Measurements from ENCODE around the gene RNF149. TPM values are rescaled to one million over a fixed set of nuclear protein-coding genes. Genes with fewer than 3 reads are reported as not detected.

RNF149 gene, protein sequence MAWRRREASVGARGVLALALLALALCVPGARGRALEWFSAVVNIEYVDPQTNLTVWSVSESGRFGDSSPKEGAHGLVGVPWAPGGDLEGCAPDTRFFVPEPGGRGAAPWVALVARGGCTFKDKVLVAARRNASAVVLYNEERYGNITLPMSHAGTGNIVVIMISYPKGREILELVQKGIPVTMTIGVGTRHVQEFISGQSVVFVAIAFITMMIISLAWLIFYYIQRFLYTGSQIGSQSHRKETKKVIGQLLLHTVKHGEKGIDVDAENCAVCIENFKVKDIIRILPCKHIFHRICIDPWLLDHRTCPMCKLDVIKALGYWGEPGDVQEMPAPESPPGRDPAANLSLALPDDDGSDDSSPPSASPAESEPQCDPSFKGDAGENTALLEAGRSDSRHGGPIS
- total RNA-seq: 10 to 100 TPM; 14.7 to 27.7 (median 18.5) TPM

DNA sequence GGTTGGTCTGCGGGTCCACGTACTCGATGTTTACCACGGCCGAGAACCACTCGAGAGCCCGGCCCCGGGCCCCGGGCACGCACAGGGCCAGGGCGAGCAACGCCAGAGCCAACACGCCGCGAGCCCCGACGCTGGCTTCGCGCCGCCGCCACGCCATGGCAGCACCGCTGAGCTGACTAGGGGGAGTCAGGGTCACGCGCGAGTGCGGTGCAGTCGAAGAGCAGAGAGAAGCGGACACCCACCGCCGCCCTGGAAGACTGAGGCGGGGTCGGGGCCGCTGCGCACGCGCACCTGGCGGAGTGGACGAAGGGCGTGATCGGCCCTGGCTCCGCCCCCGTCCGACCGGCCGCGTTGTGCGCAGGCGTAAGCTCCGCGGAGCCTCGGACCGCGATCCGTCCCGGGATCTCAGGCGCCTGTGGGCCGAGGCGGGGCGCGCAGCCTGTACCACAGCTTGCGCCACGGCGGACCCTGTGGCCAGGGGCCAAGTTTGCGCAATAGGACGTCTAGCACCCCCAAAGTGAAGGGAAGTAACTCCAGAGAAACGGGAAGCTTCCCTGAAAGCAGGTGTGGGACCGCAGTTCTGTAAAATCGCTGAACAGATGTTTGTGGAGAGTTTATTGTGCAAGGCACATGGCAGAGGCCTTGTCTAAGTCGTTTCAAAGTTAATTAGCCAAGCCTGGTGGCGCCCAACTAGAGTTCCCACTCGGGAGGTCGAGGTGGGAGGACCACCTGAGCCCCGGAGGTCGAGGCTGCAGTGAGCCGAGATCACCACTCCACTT lies at the start of gene RNF149:
TSS of gene RNF149 (minus strand) at position 270 of the 779 bp plus-strand sequence. CDS start at position 157, 113 bp downstream.
- H3K27me3 ChIP-seq: no peaks in the 10 kb centered on the region
- in situ Hi-C loops (cut with MboI; ENCODE audit: low sequenced_read_pairs in 4 of 4): loop anchor here in 1 of 4 donors (10.0 kb wide), 1 partner anchor 54 kb away; the partner anchor contains the start of gene CNOT11
- no peaks in the 10 kb centered on the region for H3K36me3 ChIP-seq
- ATAC-seq: peak; percentile 77 to 86
- TF ChIP-seq, protein P1, sequence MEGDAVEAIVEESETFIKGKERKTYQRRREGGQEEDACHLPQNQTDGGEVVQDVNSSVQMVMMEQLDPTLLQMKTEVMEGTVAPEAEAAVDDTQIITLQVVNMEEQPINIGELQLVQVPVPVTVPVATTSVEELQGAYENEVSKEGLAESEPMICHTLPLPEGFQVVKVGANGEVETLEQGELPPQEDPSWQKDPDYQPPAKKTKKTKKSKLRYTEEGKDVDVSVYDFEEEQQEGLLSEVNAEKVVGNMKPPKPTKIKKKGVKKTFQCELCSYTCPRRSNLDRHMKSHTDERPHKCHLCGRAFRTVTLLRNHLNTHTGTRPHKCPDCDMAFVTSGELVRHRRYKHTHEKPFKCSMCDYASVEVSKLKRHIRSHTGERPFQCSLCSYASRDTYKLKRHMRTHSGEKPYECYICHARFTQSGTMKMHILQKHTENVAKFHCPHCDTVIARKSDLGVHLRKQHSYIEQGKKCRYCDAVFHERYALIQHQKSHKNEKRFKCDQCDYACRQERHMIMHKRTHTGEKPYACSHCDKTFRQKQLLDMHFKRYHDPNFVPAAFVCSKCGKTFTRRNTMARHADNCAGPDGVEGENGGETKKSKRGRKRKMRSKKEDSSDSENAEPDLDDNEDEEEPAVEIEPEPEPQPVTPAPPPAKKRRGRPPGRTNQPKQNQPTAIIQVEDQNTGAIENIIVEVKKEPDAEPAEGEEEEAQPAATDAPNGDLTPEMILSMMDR (IDR thresholded peaks at IDR 0.05 in 4 of 5, conservative IDR thresholded peaks at IDR 0.05 in 1 of 5): peak in 1 of 5 experiments; percentile 6
- peak; percentile 95 to 96 for TF ChIP-seq POLR2A (IDR thresholded peaks at IDR 0.05)
- peaks cover 26 to 40% of the 10 kb centered on the region in 2 donors for H3K4me1 ChIP-seq
- peak; percentile 85 to 89 for DNase-seq
- H3K9me3 ChIP-seq: no peaks in the 10 kb centered on the region
- intact Hi-C loops (cut with DNase I; ENCODE audit: low total_unique reads): loop anchor here (1.0 to 10.0 kb wide), 2 partner anchors 56 to 484 kb away; partner anchors contain the start of genes CNOT11 and NPAS2
- peak within 1 kb of the TSS; percentile 81 to 99 (median 90) for H3K4me3 ChIP-seq
- H3K27ac ChIP-seq: peak within 1 kb of the TSS; percentile 89 to 98 (median 94)

DNA sequence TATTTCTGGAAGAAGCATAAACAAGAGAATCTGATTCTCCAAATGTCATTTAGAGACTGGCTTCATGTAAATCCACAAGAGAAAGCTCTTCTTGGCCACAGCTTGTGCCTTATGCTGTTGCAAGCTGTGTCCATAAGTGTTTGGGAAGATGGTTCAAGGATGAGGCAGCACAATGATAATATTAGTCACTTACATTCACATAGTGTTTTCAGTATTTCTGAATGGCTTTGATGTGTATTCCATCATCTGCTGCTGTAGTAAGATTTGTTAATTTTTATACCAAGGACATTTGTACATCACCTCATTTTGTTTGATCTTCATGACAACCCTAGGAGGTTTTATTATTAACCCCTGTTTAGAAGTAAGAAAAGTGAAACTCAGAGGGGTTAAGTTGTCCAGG lies 48.9 kb upstream of the RNF149 start:
- no peak for ATAC-seq
- DNase-seq: no peak
- in situ Hi-C loops (cut with MboI; ENCODE audit: low sequenced_read_pairs in 4 of 4) (no loop called here), intact Hi-C loops (cut with DNase I; ENCODE audit: low total_unique reads) (no loop called here)
- Histone ChIP-seq H3K27me3 (no peaks in the 10 kb centered on the region), H3K36me3 (no peaks in the 10 kb centered on the region), H3K4me3 (no peak overlapping the region), H3K27ac (no peak overlapping the region), H3K4me1 (no peaks in the 10 kb centered on the region), H3K9me3 (no peaks in the 10 kb centered on the region)
- TF ChIP-seq, protein P1 (IDR thresholded peaks at IDR 0.05 in 4 of 5, conservative IDR thresholded peaks at IDR 0.05 in 1 of 5): no peak
- no peak for TF ChIP-seq POLR2A (IDR thresholded peaks at IDR 0.05)

DNA sequence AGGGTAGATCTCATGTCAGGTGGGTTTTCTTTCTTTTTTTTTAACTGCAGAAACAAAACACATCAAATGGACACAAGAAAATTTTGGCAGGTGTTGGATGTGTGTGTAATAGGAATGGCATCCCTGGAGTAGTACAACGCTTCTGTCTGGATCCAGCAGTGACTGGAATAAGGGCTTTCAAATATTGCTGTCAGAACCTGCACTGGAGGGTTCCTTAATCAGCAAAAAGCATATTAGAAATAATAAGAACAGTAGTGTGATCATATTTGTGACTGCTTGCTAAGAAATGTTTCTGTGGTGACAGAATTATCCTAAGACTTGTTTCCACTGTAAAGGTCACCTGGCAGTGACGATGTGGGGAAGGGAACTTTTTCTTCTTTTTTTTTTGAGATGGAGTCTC lies 48.0 kb upstream of the RNF149 start:
- no peak for TF ChIP-seq POLR2A (IDR thresholded peaks at IDR 0.05)
- TF ChIP-seq, protein P1 (IDR thresholded peaks at IDR 0.05 in 4 of 5, conservative IDR thresholded peaks at IDR 0.05 in 1 of 5): no peak
- DNase-seq: no peak
- in situ Hi-C loops (cut with MboI; ENCODE audit: low sequenced_read_pairs in 4 of 4): no loop called here
- no peaks in the 10 kb centered on the region for H3K4me1 ChIP-seq
- H3K36me3 ChIP-seq: no peaks in the 10 kb centered on the region
- no peaks in the 10 kb centered on the region for H3K9me3 ChIP-seq
- intact Hi-C loops (cut with DNase I; ENCODE audit: low total_unique reads): no loop called here
- H3K4me3 ChIP-seq: no peak overlapping the region
- H3K27ac ChIP-seq: no peak overlapping the region
- no peak for ATAC-seq
- no peaks in the 10 kb centered on the region for H3K27me3 ChIP-seq

DNA sequence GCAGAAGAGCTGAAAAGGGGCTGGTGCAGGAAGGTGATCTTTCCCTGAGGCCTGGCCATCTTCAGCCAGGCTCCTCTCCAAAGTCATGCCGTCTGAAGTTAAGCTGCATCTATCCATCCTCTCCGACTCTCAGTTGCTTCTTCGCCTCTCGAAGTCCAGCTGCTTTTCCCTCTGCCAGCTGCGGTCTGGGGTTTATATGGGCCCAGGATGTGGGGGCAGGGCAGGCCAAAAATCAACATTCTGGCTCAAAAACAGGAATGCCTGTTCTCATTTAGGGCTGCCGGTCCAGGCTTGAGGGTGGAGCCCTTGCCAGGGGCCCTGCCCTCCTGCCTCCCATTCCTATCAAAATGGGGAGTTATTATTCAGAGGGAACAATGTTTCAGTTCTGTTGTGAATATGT lies 47.6 kb upstream of the RNF149 start:
- ATAC-seq (no peak), DNase-seq (no peak)
- no peak overlapping the region for H3K4me3 ChIP-seq
- H3K27ac ChIP-seq: no peak overlapping the region
- H3K27me3 ChIP-seq: no peaks in the 10 kb centered on the region
- no peaks in the 10 kb centered on the region for H3K4me1 ChIP-seq
- TF ChIP-seq POLR2A (IDR thresholded peaks at IDR 0.05): no peak
- TF ChIP-seq, protein P1 (IDR thresholded peaks at IDR 0.05 in 4 of 5, conservative IDR thresholded peaks at IDR 0.05 in 1 of 5): no peak
- no peaks in the 10 kb centered on the region for H3K36me3 ChIP-seq
- in situ Hi-C loops (cut with MboI; ENCODE audit: low sequenced_read_pairs in 4 of 4): no loop called here
- no peaks in the 10 kb centered on the region for H3K9me3 ChIP-seq
- intact Hi-C loops (cut with DNase I; ENCODE audit: low total_unique reads): no loop called here
